HuH-7 (cell line): ENCODE data around the gene SLC7A14.

Source experiments
- DNase-seq: peaks from one replicate; pipeline ENCODE4 v3.0.0; 2011; ENCODE audit warnings: low spot score

SLC7A14 gene

DNA sequence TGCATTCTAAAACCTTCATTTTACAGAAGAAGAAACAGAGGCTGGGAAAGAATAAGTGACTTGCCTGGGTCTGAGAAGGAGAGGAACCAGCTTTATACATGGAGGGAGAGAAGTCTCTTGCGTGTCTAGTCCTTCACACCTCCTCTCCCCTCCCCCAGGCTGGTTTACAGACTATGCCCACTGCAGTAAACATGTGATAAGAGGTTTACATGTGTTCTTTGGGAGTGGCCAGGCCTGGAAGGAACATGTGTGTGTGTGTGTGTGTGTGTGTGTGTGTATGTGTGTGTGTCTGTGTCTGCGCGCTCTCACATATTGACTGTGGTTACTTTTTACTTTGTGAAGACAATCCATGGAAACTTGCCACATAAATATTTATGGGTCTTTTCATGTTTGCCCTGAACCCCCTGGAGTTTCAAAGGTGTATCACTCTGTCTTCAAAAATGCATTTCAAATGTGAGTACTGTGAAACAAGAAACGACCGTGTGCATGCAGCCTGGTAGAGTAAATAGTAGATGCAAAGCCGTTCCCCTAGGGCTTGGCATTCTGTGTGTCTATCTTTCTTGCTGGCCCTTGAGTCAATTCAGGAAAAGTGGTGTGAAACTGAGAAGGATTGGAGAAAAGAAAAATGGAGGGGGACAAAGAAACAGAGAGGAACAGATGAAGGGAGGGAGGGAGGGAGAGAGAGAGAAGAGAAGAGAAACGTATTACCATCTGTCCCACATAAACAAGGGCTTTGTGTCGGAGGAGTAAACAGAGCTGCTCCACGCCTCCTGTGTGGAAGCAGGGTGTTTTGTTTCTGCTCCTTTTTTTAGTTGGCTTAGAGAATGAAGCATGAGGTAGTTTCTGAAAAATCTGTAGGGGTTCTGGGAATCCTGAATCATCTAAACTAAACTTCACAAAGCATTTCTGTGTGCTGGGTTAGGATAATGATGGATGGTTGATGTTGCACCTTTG, 115.5 kb downstream of the SLC7A14 start:
- no peak for DNase-seq

DNA sequence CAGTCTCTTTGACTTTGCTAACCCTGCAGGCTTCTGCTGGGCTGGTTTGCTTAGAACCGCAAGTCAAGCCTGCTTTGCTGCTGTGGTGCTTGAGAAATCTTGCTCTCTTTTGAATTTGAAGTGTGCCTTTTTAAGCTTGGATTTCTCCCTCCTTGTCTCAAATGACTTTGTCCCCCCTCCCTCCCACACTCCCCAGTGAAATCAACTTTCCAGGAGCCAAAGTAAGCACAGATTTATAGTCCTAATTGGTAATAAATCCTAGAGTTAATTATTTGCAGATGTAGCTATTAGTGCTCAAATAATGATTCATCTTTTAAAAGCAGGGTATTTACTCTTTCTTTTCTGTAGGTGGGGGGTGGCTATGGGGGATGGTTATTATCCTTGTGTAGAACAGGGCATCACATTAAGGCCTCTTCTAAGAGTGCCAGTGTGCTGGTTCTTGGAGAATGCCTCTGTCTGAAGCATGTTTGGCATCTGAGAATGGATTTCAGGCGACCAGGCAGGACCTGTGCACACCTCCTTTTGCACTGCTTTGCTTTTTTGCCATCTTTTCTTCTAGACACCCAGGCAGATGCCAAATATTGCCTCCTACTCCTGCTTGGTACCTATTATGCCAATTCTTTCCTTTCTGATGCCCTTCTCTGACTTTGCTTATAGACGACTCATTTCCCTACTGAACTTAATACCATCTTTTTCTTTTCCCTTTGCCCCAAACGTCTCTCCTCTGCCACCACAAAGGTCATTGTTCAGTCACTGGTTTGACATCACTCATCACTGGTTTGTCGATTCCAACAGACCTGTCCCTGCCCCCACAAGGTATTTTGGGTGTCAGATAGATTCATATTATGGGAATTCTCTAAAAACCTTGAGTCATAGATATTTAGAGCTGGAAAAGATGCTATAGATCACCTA, 116.5 kb downstream of the SLC7A14 start:
- no peak for DNase-seq

DNA sequence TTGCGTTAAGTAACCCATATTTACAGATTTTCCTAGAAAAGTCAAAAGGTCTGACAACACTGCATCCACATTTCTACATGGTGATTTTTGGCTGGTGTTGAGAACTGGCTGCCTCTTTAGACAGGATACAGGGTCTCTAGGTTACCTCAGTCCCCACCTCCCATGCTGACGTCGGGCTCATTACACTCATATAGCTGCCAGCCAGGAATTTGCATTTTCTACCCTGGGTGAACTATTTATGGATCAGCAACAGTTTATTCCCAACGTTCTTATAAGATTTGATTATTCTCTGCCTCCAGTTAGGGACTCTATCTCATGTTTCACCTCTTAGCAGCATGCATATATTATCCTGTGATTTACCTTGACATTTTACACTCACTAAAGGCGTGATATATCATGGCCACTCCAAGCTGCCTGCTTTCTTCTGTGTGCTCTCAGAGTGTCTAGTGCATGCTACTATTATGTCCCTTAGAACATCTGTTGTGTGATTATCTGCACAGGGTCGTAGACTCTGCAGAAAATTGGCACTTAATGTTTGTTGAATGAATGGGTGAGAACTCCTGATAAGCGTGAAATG, 118.2 kb downstream of the SLC7A14 start:
- DNase-seq, result no peak

DNA sequence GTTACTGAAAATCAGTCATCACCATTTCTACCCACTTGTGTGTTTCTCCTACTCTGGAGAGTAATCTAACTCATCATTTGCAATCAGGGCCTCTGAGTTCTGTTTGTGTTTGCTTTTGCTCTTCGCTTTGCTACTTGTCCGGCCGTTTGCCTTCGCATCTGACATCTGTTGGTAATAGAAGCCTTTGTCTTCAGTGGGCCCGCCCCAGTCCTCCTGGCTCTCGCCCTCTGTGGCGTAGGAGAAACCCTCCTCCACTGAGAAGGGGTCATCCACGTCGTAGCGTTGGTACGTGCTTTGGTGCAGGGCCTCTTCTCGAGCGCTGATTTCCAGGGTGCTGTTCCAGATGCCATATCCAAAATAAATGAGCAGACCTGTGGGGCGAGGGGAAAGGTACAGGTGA, 118.9 kb downstream of the SLC7A14 start:
- no peak for DNase-seq

DNA sequence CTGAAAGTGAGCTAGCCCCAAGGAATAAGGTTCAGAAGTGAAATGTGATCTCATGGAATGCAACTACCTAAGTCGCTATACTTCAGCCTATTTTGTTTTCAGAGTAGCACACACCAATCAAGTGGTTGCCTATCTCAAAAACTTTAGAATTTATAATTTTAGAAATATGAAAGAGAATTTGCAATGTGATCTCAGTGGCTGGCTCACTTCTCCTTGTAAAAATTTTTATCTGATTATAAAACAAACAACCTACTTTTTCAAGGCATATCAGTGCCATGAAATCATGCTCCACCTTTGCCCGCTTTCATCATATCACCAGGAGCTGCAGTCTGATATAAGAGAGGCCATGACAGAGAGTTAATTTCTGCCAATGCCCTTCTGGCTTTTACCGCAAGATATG, 119.9 kb downstream of the SLC7A14 start:
- no peak for DNase-seq

DNA sequence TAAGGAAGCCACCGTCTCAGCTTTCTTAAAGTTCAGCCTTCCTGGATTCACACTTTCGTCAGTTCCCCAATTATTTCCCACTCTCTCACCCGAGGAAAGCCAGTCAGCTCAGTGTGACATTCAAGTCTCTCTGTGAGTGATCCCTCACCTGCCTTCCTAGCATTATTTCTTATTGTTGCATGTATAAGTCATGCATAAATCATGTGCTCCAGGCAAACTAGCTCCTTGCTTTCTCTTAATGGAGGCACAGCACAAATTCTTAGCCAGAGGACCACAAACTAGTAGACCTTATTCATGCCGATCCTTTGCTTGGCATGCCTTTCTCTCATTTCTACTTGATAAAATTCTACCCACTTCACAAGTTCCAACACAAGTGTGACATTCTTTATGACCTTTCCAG, 122.9 kb downstream of the SLC7A14 start:
- no peak for DNase-seq

DNA sequence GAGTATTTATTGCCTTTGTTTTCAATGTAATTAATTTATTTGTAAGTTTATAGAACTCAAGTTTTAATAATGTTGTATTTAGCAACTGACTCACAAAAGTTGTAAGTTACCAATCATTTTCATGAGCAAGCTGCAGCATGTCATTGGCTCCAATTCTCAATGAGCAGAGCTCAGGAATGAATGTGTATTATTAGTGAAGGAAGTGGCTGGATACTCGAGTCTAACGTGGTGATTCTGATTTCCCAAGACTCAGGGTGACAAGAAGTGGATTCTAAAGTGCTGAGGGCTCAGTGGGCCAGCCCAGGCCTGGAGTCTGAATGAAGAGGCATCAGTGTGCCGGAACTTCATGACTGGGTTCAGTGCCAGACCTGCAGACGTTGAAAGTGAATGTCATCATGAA, 127.6 kb downstream of the SLC7A14 start:
- DNase-seq, result no peak

DNA sequence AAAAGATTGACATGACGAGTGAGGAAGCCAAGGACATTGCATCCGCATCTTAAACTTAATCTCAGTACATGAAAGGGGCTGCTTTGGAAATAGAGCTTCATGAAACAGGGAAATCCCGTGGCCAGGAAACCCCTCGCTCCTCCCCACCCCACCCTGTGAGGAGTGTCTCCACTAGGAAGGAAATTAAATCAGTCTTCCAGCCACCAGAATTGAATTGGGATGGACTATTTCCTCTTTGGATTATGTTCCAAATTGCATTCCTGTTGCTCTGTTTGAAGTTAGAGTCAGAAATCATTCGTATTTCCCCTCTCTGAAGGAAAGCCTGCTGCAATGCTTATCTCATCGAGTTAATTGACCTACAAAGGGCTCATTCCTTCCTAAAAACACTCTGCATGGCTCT, 131.4 kb downstream of the SLC7A14 start:
- no peak for DNase-seq

DNA sequence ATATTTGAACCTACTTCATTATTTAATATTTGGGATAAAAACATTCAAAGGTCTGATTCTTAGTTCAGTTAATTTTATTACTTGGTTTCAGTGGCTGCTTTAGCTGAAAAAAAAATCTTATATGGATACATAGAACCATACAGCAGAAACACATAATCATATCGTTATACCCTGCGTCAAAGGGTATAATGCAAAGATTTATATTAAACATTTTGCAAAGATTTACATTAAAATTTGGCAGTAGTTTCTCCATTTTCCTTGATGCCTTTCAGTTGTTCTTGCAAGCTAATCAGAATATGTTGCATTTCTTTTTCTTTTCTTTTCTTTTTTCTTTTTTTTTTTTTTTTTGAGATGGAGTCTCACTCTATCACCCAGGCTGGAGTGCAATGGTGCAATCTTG, 135.8 kb downstream of the SLC7A14 start:
- no peak for DNase-seq

DNA sequence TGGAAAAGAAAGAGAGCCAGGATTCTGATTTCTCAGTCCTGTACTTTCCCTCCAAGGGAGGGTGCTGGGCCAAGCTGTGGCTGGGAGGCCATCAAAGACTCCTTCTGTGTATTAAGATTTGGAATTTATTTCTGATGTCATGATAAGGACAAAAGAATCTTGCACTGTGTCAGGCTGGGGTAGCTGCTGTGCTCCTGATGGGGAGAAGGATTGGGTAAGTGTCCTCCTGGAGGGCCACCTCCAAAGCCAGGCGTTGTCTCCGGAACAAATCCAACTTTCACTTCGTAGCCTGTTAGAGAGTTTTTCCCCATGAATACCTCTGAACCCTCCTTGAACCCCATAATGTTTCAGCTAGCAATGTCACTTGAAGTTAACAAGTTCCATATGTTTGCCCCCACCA, 137.3 kb downstream of the SLC7A14 start:
- no peak for DNase-seq

DNA sequence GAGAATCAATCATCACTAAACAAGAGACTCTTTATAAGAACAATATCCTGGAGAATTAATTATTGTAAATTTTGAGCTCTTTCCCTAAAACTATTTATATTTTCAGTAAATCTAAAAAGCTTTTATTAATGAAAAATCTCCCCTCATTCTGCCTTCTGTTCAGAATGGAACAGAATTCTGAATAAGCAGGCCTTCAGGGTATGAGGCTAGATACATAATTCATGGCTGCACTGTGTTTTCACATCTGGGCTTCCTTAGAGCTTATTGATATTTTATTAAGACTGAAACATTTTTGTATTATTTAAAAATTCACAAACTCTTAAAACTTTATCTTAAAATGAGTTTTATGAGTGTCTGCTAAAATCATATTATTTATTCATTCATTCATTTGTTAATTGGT, 142.4 kb downstream of the SLC7A14 start:
- no peak for DNase-seq

DNA sequence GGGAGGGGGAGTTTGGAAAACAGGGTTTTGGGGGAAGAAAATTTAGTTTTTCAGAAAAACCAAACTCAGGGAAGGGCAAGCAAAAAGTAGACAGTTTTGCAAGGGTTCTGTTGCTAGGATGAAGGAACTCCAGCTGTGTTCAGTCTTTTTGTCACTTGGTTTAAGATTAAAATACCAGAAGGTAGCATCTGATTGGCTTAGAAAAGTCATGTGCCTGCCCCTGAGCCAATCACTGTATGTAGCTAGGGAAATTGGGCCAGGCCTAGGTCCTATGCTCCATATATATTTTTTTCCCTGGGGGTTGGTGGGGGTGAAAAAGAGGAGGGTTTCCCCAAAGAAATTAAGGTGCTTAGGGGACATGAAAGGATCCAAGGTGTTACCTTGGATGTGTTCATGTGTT, 142.9 kb downstream of the SLC7A14 start:
- no peak for DNase-seq

DNA sequence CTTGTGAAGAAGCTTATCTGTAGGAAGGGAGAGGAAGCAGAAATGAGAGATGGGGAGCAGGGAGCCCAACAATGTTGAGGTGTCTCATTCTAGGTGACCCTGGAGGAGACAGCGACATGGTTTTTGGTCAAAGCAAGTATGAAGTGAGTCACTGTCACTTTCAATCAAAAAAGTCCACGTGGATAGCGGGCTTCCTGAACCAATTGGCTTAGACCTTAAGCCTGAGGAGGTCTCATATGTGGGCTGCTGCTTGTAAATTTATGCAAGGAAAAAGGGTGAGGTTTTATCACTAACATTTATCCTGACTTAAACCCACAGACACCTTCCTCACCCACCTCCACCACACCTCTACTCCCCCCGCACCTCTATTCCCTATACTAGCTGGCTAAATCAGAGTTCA, 144.5 kb downstream of the SLC7A14 start:
- no peak for DNase-seq

DNA sequence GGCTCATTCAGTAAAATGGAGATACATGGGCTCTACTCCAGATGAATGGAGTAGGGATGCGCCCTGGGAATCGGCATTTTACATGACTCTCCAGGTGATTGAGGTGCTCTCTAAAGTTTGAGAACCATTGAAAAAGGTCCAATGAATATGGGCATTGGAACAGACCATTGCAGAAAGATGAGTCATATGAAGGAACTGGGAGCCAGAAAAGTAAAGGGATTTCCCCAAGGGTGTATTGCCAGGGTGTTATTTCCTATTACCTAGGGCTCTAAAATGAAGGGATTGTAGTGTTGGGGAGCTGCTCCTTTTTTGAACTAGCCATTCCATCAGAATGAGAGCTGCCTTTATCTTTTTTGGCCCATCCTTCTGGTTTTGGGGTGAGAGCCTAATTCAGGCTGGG, 145.5 kb downstream of the SLC7A14 start:
- DNase-seq, result no peak

DNA sequence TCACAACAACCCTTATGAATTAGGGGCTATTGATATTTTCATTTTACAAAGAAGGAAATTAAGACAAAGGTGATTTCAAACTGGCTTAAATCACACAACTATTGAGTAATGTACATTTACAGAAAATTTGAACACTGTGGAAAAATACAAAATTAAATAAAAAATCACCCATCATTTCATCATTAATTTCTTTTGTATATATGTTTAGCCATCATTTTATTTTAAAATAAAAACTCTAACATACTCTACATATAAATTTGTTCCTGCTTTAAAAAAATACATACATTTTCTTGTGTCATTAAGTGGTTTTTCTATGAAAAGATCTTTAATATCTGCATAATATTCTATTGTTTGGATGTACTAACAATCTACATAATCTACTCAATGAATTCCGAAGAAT, 147.0 kb downstream of the SLC7A14 start:
- no peak for DNase-seq

DNA sequence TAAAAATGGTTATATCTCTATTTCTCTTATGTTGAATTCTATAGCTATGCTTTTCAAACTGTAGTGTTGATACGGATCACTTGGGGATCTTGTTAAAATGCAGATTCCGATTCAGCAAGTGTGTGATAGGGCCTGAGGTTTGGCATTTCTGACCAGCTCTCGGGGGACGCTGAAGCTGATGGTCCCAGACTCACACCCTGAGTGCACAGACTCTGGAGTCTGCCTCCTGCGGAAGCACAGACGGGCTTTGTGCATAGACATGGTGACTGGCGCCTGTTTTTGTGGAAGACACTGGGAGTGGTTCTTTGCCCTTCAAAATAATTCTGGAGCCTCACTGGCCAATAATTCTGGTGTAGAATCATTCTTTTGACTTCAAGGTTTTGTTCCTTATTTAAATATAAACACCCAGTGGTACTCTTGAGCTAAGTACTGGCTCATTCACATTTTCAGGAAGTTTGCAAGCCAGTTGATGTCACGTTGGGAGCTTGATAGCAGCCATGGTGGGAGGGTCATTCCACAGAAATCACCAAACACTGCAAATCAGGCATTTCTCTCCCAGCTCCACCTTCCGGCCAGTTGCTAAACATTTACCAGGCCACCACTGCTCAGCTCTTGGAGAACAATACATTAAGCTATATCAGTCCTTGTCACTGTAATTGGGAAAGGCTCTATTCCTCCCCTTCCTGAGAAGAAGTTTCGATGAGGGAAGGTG, 148.0 kb downstream of the SLC7A14 start:
- DNase-seq, result no peak

DNA sequence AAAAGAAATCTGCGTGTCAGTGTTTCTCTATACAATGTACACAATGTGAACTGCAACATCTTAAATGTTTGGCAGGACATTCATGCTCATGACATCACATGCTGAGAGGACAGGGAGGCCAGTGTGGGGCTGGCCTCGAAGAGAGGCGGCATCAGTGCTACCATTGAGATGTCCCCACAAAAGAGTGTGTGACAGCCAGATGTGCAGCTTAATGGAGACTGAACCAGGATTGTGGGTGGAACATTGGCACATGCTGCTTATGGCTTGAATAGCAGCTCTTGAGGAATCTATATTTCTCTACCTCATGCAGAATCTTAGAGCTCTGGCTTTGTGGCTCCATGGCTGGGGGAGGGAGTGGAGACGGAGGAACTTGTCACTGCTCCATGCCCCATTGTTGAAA, 148.7 kb downstream of the SLC7A14 start:
- no peak for DNase-seq

DNA sequence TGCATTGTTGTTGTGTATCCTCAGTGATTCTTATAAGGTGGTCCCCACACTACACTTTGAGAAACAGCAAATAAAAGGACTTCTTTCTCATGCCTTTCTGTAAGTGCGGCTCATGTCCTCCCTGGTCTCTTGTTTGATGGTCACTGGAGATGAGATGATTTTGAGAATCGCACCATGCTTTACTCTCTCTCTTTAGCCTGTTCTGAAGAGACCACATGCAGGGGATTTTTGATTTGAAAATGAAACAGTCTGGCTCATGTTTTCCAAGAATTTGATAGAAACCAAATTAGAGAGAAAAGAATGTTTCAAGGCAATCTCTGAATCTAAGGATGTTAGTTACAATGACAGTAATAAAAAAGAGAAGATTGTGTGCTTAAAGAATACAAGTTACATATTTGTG, 149.2 kb downstream of the SLC7A14 start:
- no peak for DNase-seq

DNA sequence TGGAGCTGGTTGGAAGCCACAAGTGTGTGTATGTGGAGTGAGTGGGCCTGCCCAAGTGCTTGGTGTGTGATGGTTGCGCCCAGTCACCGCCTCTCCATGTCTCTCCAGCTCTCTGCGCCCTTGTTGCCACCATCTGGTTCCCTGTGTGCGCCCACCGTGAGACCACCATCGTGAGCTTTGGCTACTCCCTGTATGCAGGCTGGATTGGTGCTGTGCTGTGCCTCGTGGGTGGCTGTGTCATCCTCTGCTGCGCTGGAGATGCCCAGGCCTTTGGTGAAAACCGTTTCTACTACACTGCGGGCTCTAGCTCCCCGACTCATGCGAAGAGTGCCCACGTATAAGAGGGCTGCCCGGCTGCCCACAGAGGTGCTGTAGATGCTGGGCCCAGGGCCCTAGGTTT, 153.5 kb downstream of the SLC7A14 start:
- no peak for DNase-seq

DNA sequence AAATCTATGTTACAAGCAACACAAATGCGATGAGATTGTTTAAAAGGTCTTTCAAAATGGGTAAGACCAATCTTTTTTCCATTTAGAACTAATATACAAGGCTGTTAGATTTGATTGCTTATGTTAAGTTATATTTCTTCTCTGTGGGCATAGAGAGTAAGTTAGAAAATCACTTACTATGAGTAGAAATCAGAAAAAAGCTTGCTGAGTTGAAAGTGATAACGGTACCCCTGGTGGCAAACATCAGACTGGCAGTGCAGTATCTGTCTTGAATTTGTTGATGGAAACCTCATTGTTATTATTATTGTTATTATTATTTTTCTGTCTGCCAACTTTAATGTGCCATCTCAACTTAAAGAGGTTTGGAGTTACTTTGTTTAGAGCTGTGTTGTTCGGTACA, 154.8 kb downstream of the SLC7A14 start:
- DNase-seq, result no peak

DNA sequence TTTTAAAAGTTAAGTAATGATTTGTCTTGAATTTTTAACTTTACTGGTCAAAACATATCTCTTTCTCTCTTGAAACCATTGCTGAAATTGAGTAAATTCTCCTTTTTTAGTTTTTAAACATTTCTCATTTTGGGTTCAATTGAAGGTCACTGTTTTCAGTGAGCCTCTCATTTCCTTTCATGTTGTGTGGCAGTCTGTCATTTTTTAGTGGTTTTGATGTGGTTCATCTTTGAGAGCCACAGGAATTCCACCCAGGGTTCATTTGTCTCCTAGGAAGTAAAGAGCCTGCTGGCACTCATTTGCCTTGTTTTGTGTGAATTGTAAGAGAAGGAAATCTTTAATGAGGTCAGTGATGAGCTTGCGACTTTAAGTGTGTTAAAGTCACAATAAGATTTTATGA, 156.8 kb downstream of the SLC7A14 start:
- DNase-seq, result no peak

DNA sequence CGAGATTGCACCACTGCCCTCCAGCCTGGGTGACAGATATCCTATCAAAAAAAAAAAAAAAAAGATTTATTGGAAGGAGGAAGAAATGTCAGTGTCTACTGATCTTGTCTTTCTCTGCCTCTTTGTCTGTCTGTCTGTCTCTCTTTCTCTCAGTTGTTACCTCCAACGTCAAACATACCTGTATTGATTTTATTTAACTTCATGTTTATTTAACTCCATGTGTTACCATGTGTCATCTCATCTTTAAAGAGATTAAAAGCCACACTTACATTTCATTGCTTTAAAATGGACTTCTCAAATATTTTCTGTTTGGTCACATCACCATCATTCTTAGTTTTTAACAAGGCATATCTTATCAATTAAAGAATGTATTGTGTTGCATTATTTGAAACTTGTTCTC, 157.8 kb downstream of the SLC7A14 start:
- no peak for DNase-seq
